ENCODE data around the gene SMAD7. TPM values are rescaled to one million over a fixed set of nuclear protein-coding genes. Genes with fewer than 3 reads are reported as not detected.

Gene SMAD7
- total and polyA plus RNA-seq, 7 donors = 13.2 to 29.1 (median 19.0) TPM

- intact Hi-C loops (cut with DNase I) = no loop called here
- TF ChIP-seq EP300 (IDR thresholded peaks at IDR 0.05) = no peak
- no peak for TF ChIP-seq POLR2AphosphoS5 (IDR thresholded peaks at IDR 0.05)
- TF ChIP-seq CTCF (IDR thresholded peaks at IDR 0.05) = no peak
- no peak for TF ChIP-seq POLR2A (IDR thresholded peaks at IDR 0.05)
These were observed 49.4 kb downstream of the SMAD7 start for GRCh38 chr18:48901145-48902022.

GRCh38 chr18:48900469-48900868, 50.3 kb downstream of the SMAD7 start:
- 88 to 94% methylated on average over 1 of the region's 1 CpG for WGBS, 2 donors
- peaks cover 0 to 28% (median 20%) of the 10 kb centered on the region in 4 donors for H3K4me1 ChIP-seq
- H3K4me3 ChIP-seq = no peak overlapping the region
- peaks cover 0 to 6% (median 1%) of the 10 kb centered on the region in 4 donors for H3K9me3 ChIP-seq
- DNase-seq = no peak
- TF ChIP-seq POLR2AphosphoS5 (IDR thresholded peaks at IDR 0.05) (no peak), EP300 (IDR thresholded peaks at IDR 0.05) (no peak), POLR2A (IDR thresholded peaks at IDR 0.05) (no peak), CTCF (IDR thresholded peaks at IDR 0.05) (no peak)
- H3K27me3 ChIP-seq = no peaks in the 10 kb centered on the region
- intact Hi-C loops (cut with DNase I) = no loop called here
- H3K27ac ChIP-seq = no peak overlapping the region
- no peaks in the 10 kb centered on the region for H3K36me3 ChIP-seq

More at GRCh38 chr18:48901145-48902022, 49.4 kb downstream of the SMAD7 start:
- Histone ChIP-seq H3K27ac (peak overlapping the region; percentile 56 to 81 (median 72)), H3K36me3 (no peaks in the 10 kb centered on the region), H3K4me1 (peaks cover 0 to 28% (median 20%) of the 10 kb centered on the region in 4 donors), H3K9me3 (peaks cover 0 to 6% (median 1%) of the 10 kb centered on the region in 4 donors), H3K4me3 (no peak overlapping the region), H3K27me3 (no peaks in the 10 kb centered on the region)
- DNase-seq = no peak
- WGBS, 2 donors = 50 to 66% methylated on average over 4 of the region's 4 CpGs

GRCh38 chr18:48899558-48900174, 51.1 kb downstream of the SMAD7 start:
- DNase-seq = no peak
- Histone ChIP-seq H3K9me3 (peaks cover 0 to 3% (median 1%) of the 10 kb centered on the region in 4 donors), H3K36me3 (no peaks in the 10 kb centered on the region), H3K27ac (no peak overlapping the region), H3K4me3 (no peak overlapping the region), H3K27me3 (no peaks in the 10 kb centered on the region), H3K4me1 (peaks cover 0 to 33% (median 20%) of the 10 kb centered on the region in 4 donors)
- 83 to 85% methylated on average over 4 of the region's 4 CpGs for WGBS, 2 donors
- intact Hi-C loops (cut with DNase I) = no loop called here
- no peak for TF ChIP-seq CTCF (IDR thresholded peaks at IDR 0.05)

GRCh38 chr18:48898521-48898920, 52.2 kb downstream of the SMAD7 start:
- H3K27ac ChIP-seq = no peak overlapping the region
- H3K4me3 ChIP-seq = no peak overlapping the region
- H3K9me3 ChIP-seq = no peaks in the 10 kb centered on the region
- no peaks in the 10 kb centered on the region for H3K27me3 ChIP-seq
- TF ChIP-seq CTCF (IDR thresholded peaks at IDR 0.05) (no peak), POLR2A (IDR thresholded peaks at IDR 0.05) (no peak), EP300 (IDR thresholded peaks at IDR 0.05) (no peak), POLR2AphosphoS5 (IDR thresholded peaks at IDR 0.05) (no peak)
- H3K36me3 ChIP-seq = no peaks in the 10 kb centered on the region
- WGBS, 2 donors = 89 to 91% methylated on average over 4 of the region's 4 CpGs
- H3K4me1 ChIP-seq = peaks cover 0 to 34% (median 20%) of the 10 kb centered on the region in 4 donors
- no peak for DNase-seq
- intact Hi-C loops (cut with DNase I) = no loop called here
